ENCODE results near the gene ADGRL2.

ADGRL2 gene

DNA sequence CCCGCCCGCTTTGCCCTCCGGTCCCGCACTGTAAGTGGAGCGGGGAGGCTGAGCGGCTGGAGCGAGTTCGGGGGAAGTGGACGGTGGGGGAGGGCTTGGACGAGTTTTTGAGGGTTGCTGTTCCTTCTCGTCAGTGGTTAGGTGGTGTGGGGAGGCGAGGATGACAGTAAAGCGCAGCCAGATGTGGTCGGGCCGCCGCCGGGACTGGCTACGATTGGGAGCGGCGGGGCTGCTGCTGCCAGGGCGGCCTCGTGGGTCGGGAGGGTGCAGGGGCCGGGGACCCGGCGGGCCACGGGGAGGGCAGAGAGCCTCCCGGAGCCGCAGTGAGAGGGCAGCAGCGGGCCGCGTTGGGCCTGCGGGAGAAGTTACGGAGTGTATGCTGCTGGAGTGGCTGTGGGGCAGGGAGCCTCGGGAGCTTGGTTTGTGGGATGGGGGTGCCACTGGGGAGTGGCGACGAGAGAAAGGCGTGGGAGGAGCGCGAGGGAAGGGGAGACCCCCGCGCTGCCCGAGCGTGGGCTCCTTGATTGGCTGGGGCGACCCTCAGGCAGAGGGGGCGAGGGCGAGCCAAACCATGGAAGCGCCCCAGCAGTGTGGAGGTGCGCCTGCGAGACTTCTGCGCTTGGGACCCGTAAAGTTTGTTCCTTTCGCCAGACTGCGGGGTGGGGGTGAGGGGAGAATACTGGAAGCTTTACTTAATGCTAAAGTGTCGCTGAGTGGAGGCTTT lies 2.1 kb downstream of the ADGRL2 start:
- peak overlapping the region; percentile 93 to 100 (median 96) for H3K27ac Mint-ChIP-seq
- no peaks in the 10 kb centered on the region for H3K9me3 Mint-ChIP-seq
- H3K4me1 Mint-ChIP-seq, result peaks cover 42% of the 10 kb centered on the region
- no peaks in the 10 kb centered on the region for H3K27me3 Mint-ChIP-seq (ENCODE audit: low read depth)
- H3K36me3 Mint-ChIP-seq (ENCODE audit: low read depth), result no peaks in the 10 kb centered on the region
- TF ChIP-seq, protein P1, sequence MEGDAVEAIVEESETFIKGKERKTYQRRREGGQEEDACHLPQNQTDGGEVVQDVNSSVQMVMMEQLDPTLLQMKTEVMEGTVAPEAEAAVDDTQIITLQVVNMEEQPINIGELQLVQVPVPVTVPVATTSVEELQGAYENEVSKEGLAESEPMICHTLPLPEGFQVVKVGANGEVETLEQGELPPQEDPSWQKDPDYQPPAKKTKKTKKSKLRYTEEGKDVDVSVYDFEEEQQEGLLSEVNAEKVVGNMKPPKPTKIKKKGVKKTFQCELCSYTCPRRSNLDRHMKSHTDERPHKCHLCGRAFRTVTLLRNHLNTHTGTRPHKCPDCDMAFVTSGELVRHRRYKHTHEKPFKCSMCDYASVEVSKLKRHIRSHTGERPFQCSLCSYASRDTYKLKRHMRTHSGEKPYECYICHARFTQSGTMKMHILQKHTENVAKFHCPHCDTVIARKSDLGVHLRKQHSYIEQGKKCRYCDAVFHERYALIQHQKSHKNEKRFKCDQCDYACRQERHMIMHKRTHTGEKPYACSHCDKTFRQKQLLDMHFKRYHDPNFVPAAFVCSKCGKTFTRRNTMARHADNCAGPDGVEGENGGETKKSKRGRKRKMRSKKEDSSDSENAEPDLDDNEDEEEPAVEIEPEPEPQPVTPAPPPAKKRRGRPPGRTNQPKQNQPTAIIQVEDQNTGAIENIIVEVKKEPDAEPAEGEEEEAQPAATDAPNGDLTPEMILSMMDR (IDR thresholded peaks at IDR 0.05; ENCODE audit: unreplicated experiment in 3 of 3), result peak; percentile 37 to 52 (median 38)
- peak overlapping the region; percentile 94 to 97 (median 97) for H3K4me3 Mint-ChIP-seq

DNA sequence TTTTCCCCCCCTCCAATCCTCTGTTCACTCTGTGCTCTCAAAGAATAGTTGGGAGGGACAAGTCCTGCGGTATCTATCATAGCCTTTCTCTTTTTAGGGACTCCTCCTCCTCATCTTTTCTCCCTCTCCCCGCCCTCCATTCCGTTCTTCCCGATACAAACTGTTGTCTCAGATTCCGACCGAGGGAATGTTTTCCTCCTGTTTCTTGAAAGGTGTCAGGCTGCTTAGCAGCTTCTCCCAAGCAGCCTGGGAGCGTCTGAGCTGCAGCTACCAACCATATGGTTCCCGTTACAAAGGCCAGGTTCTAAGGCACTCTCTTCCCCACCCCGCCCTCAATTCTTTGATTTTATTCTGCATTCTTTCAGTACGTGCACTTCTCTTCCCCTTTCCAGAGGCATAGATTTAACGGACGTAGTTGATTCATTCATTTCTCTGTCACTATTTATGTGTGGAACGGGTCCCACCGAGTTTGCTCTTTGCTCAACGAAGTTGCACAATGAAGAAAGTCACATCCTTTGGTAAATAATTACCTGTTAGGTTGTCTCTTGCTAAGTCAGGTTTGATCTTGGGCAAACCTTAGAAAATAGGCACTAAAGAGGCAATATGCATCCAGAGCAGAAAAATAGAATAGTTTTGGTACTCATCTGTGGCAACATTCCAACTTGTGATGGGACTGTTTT lies 2.8 kb downstream of the ADGRL2 start:
- TF ChIP-seq, protein P1 (IDR thresholded peaks at IDR 0.05; ENCODE audit: unreplicated experiment in 3 of 3), result no peak
- peaks cover 44% of the 10 kb centered on the region for H3K4me1 Mint-ChIP-seq
- H3K36me3 Mint-ChIP-seq (ENCODE audit: low read depth), result no peaks in the 10 kb centered on the region
- peak overlapping the region; percentile 93 to 100 (median 96) for H3K27ac Mint-ChIP-seq
- H3K9me3 Mint-ChIP-seq, result no peaks in the 10 kb centered on the region
- peak overlapping the region; percentile 94 to 97 (median 97) for H3K4me3 Mint-ChIP-seq
- no peaks in the 10 kb centered on the region for H3K27me3 Mint-ChIP-seq (ENCODE audit: low read depth)

DNA sequence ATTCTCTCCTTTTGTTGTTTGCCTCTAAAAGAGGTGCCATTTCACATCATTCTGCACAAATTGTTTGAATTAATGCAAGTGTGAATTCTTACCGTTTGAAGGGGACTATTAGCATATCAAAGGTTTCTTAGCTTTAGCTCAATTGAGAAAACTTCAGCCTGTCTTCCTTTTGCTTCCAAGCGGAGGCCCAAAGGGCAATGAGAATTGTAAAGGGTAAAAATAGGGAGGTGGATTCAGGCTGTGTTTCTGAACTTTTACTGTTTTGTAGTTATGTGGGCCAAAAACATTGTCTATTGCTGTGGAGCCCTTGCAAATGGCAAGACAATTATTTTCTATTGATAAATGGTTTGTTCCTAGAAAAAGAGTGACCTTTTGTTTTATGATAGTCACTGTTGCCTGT lies 3.6 kb downstream of the ADGRL2 start:
- peak overlapping the region; percentile 93 to 100 (median 96) for H3K27ac Mint-ChIP-seq
- no peaks in the 10 kb centered on the region for H3K27me3 Mint-ChIP-seq (ENCODE audit: low read depth)
- peaks cover 44% of the 10 kb centered on the region for H3K4me1 Mint-ChIP-seq
- no peaks in the 10 kb centered on the region for H3K36me3 Mint-ChIP-seq (ENCODE audit: low read depth)
- TF ChIP-seq, protein P1 (IDR thresholded peaks at IDR 0.05; ENCODE audit: unreplicated experiment in 3 of 3), result no peak
- H3K4me3 Mint-ChIP-seq, result peak overlapping the region; percentile 94 to 97 (median 97)
- H3K9me3 Mint-ChIP-seq, result no peaks in the 10 kb centered on the region

DNA sequence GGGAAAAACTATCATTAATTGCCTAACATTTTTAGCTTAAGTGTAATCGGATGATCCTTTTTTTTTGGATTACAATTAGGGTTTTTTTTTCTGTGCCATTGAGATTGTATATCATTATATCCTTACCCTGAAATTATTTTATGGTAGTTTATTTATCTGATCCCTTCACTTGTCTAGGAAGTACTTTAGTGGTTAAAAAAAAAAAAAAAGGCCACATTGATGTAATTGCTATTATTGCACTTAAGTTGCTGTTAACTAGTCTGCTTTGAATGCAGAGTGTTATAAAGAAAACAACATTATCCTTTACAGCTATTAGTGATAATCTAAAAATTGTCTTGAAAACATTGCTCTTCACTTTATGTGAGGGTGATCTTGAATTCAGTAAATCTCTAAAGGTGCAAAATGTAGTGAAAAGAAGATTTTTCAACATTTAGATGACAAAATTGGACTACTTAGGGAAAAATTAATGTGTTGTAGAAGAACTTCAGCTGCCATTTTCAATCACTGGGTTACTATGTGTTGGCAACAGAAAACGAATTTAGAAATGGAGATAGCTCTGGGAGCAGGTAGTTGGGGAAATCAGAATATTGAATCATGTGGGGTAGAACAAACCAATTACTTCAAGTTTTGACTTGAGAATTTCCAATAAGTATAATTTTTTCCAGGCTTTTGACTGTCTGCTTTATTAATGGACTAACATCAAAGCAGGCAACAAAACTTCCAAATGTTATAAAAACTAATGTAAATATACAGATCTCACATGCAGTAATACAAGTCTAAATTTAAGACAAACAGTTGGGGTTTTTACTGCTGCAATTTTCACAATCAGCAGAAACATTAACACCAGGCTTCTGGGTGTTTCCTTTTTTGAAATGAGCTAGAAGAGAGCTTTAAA lies 5.0 kb downstream of the ADGRL2 start:
- peak overlapping the region; percentile 73 to 100 (median 76) for H3K27ac Mint-ChIP-seq
- H3K4me1 Mint-ChIP-seq, result peaks cover 58% of the 10 kb centered on the region
- H3K27me3 Mint-ChIP-seq (ENCODE audit: low read depth), result no peaks in the 10 kb centered on the region
- TF ChIP-seq, protein P1 (IDR thresholded peaks at IDR 0.05; ENCODE audit: unreplicated experiment in 3 of 3), result no peak
- peak overlapping the region; percentile 69 to 81 (median 75) for H3K4me3 Mint-ChIP-seq
- no peaks in the 10 kb centered on the region for H3K9me3 Mint-ChIP-seq
- H3K36me3 Mint-ChIP-seq (ENCODE audit: low read depth), result no peaks in the 10 kb centered on the region

DNA sequence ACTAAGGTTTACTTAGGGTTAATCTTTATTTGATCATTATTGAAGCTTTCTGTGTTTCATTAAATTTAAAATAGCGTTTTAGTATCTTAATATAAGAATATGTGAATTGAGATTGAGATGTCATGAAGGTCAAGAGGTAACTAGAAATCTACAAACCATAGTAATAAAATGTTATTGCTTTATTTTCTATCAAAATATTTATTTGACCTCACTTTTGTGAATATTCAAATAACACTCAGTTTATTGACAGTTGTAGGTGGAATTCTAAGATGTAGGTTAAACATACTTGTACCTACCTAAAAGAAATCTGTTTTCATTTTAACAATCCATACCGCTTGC lies 5.7 kb downstream of the ADGRL2 start:
- TF ChIP-seq, protein P1 (IDR thresholded peaks at IDR 0.05; ENCODE audit: unreplicated experiment in 3 of 3), result no peak
- no peaks in the 10 kb centered on the region for H3K9me3 Mint-ChIP-seq
- H3K4me1 Mint-ChIP-seq, result peaks cover 64% of the 10 kb centered on the region
- peak overlapping the region; percentile 69 to 81 (median 75) for H3K4me3 Mint-ChIP-seq
- H3K27ac Mint-ChIP-seq, result peak overlapping the region in 1 of 3 experiments; percentile 24
- no peaks in the 10 kb centered on the region for H3K27me3 Mint-ChIP-seq (ENCODE audit: low read depth)
- H3K36me3 Mint-ChIP-seq (ENCODE audit: low read depth), result no peaks in the 10 kb centered on the region
